WTC11 (cell line): ENCODE data around the gene KIAA0232. TPM values are rescaled to one million over a fixed set of nuclear protein-coding genes. Genes with fewer than 3 reads are reported as not detected.
A peak's percentile ranks its signal among the peaks of the same experiment; 100 is the strongest.

Source experiments
- ATAC-seq: fragments of 200-7000 bp; cut with Tn5 transposase; 2 replicates; pipeline ENCODE4 v1.10.0; 2021; ENCODE audit warnings: mild to moderate bottlenecking, moderate library complexity
- CTCF ChIA-PET: fragments of 300-600 bp; sonication (Branson Sonifier 250); formaldehyde crosslinking; loops from one replicate; lab custom pipeline; 2021; ENCODE audit warnings: antibody characterized with exemption; lab: Charles Lee
- POLR2A ChIA-PET: fragments of 350-600 bp; sonication (Branson Sonifier 250); formaldehyde crosslinking; loops from one replicate; lab custom pipeline; 2021; ENCODE audit warnings: antibody characterized with exemption; lab: Charles Lee
- DNase-seq: peaks from one replicate; pipeline ENCODE4 v3.0.0; 2021; ENCODE audit warnings: low spot score
- H3K27ac Mint-ChIP-seq: 2 replicates; pipeline ENCODE4 v1.8.0; 2021; ENCODE audit warnings: mixed read lengths
- H3K27me3 Mint-ChIP-seq: 2 replicates; pipeline ENCODE4 v1.8.0; 2021; ENCODE audit warnings: low read depth, mild to moderate bottlenecking, moderate library complexity, mixed read lengths
- H3K36me3 Mint-ChIP-seq: 2 replicates; pipeline ENCODE4 v1.8.0; 2021; ENCODE audit warnings: mixed read lengths
- H3K4me1 Mint-ChIP-seq: 2 replicates; pipeline ENCODE4 v1.8.0; 2022; ENCODE audit warnings: mixed read lengths
- H3K4me3 Mint-ChIP-seq: 2 replicates; pipeline ENCODE4 v1.8.0; 2021; ENCODE audit warnings: mild to moderate bottlenecking, moderate library complexity, mixed read lengths
- H3K9me3 Mint-ChIP-seq: 2 replicates; pipeline ENCODE4 v1.8.0; 2021; ENCODE audit warnings: mixed read lengths
- FOXJ3 ChIP-seq: sonication (generic); formaldehyde crosslinking; IDR thresholded peaks from 2 replicates; pipeline ENCODE4 v1.9.0; 2021; ENCODE audit warnings: missing genetic modification reagents, mild to moderate bottlenecking, borderline replicate concordance
- KAT7 ChIP-seq: sonication (generic); formaldehyde crosslinking; IDR thresholded peaks from 2 replicates; pipeline ENCODE4 v1.8.1; 2023; ENCODE audit warnings: missing genetic modification reagents, mild to moderate bottlenecking, borderline replicate concordance
- MXD4 ChIP-seq: fragments of 250-450 bp; sonication (Bioruptor Pico); IDR thresholded peaks from 2 replicates; pipeline ENCODE4 v1.8.0; 2021; ENCODE audit warnings: mild to moderate bottlenecking, moderate library complexity, borderline replicate concordance
- NFE2L1 ChIP-seq: sonication (generic); formaldehyde crosslinking; IDR thresholded peaks from 2 replicates; pipeline ENCODE4 v1.8.1; 2023; ENCODE audit warnings: missing genetic modification reagents
- NFYB ChIP-seq: sonication (generic); formaldehyde crosslinking; conservative IDR thresholded peaks from 2 replicates; pipeline ENCODE4 v1.8.0; 2022; ENCODE audit warnings: low read depth, missing genetic modification reagents
- RELA ChIP-seq: sonication (generic); formaldehyde crosslinking; IDR thresholded peaks from 2 replicates; pipeline ENCODE4 v1.8.1; 2022; ENCODE audit warnings: missing genetic modification reagents, mild to moderate bottlenecking, borderline replicate concordance
- SMAD3 ChIP-seq: sonication (generic); formaldehyde crosslinking; IDR thresholded peaks from 2 replicates; pipeline ENCODE4 v1.8.0; 2022; ENCODE audit warnings: missing genetic modification reagents, mild to moderate bottlenecking, borderline replicate concordance
- TCF7 ChIP-seq: sonication (generic); formaldehyde crosslinking; IDR thresholded peaks from 2 replicates; pipeline ENCODE4 v1.8.0; 2022; ENCODE audit warnings: mild to moderate bottlenecking, low read depth, missing genetic modification reagents, moderate library complexity
- TEAD1 ChIP-seq: sonication (generic); formaldehyde crosslinking; IDR thresholded peaks from 2 replicates; pipeline ENCODE4 v1.8.0; 2022; ENCODE audit warnings: mild to moderate bottlenecking, missing genetic modification reagents
- TEAD4 ChIP-seq: sonication (generic); formaldehyde crosslinking; IDR thresholded peaks from 2 replicates; pipeline ENCODE4 v1.8.0; 2022; ENCODE audit warnings: mild to moderate bottlenecking, missing genetic modification reagents
- USF2 ChIP-seq: sonication (generic); formaldehyde crosslinking; IDR thresholded peaks from 2 replicates; pipeline ENCODE4 v1.8.1; 2023; ENCODE audit warnings: mild to moderate bottlenecking, missing genetic modification reagents, moderate library complexity
- ZBTB43 ChIP-seq: sonication (generic); formaldehyde crosslinking; IDR thresholded peaks from 2 replicates; pipeline ENCODE4 v1.8.1; 2023; ENCODE audit warnings: mild to moderate bottlenecking, missing genetic modification reagents
- ZNF416 ChIP-seq: fragments of 250-450 bp; sonication (Bioruptor Pico); IDR thresholded peaks from 2 replicates; pipeline ENCODE4 v1.9.0; 2021; ENCODE audit warnings: mild to moderate bottlenecking, inconsistent platforms
- total RNA-seq: library from RNA; stranded (reverse); gene quantifications from 3 replicates; pipeline ENCODE4 v1.2.3, GENCODE V29; 2021
- TF ChIP-seq, protein P1 (sequence below): fragments of 250-450 bp; sonication (Bioruptor Pico); IDR thresholded peaks from 2 replicates; pipeline ENCODE4 v1.9.0; 2021; ENCODE audit warnings: mild to moderate bottlenecking
- TF ChIP-seq, protein P2 (sequence below): sonication (generic); formaldehyde crosslinking; IDR thresholded peaks from 2 replicates; pipeline ENCODE4 v1.8.1; 2023; ENCODE audit warnings: mild to moderate bottlenecking, moderate library complexity, missing genetic modification reagents
- TF ChIP-seq, protein P3 (sequence below): fragments of 250-450 bp; sonication (Bioruptor Pico); IDR thresholded peaks from 2 replicates; pipeline ENCODE4 v1.9.0; 2021; ENCODE audit warnings: mild to moderate bottlenecking
- TF ChIP-seq, protein P4 (sequence below): sonication (generic); formaldehyde crosslinking; IDR thresholded peaks from 2 replicates; pipeline ENCODE4 v1.8.0; 2022; ENCODE audit warnings: mild to moderate bottlenecking, missing genetic modification reagents
- TF ChIP-seq, protein P5 (sequence below): sonication (generic); formaldehyde crosslinking; IDR thresholded peaks from 2 replicates; pipeline ENCODE4 v1.8.0; 2023; ENCODE audit warnings: missing genetic modification reagents, mild to moderate bottlenecking, borderline replicate concordance
- TF ChIP-seq, protein P6 (sequence below): fragments of 250-450 bp; sonication (Bioruptor Pico); IDR thresholded peaks from 2 replicates; pipeline ENCODE4 v2.1.2; 2022; ENCODE audit warnings: mild to moderate bottlenecking, moderate library complexity

The KIAA0232 gene
- total RNA-seq, 1 experiment from 2014 or later: 23.2 TPM

GRCh38 chr4:6874981-6875380 is 92.5 kb downstream of the KIAA0232 start (continued):
- TF ChIP-seq NFE2L1 (CRISPR knock-in tag): no peak
- no peak for TF ChIP-seq MXD4 (CRISPR knock-in tag)
- TF ChIP-seq NFYB (CRISPR knock-in tag): no peak
- TF ChIP-seq, all 79 proteins: peak for 0

- peaks cover 34% of the 10 kb centered on the region for H3K36me3 Mint-ChIP-seq
- POLR2A ChIA-PET: no interaction called here
- no peak overlapping the region for H3K4me3 Mint-ChIP-seq
- TF ChIP-seq TEAD4 (no peak), RELA (CRISPR knock-in tag) (no peak), ZBTB43 (CRISPR knock-in tag) (no peak), FOXJ3 (CRISPR knock-in tag) (no peak), ZNF416 (CRISPR knock-in tag) (no peak), SMAD3 (CRISPR knock-in tag) (no peak)
- TF ChIP-seq, protein P1, sequence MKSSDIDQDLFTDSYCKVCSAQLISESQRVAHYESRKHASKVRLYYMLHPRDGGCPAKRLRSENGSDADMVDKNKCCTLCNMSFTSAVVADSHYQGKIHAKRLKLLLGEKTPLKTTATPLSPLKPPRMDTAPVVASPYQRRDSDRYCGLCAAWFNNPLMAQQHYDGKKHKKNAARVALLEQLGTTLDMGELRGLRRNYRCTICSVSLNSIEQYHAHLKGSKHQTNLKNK (CRISPR knock-in tag): no peak
- TF ChIP-seq, protein P2, sequence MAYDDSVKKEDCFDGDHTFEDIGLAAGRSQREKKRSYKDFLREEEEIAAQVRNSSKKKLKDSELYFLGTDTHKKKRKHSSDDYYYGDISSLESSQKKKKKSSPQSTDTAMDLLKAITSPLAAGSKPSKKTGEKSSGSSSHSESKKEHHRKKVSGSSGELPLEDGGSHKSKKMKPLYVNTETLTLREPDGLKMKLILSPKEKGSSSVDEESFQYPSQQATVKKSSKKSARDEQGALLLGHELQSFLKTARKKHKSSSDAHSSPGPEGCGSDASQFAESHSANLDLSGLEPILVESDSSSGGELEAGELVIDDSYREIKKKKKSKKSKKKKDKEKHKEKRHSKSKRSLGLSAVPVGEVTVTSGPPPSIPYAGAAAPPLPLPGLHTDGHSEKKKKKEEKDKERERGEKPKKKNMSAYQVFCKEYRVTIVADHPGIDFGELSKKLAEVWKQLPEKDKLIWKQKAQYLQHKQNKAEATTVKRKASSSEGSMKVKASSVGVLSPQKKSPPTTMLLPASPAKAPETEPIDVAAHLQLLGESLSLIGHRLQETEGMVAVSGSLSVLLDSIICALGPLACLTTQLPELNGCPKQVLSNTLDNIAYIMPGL (CRISPR knock-in tag): no peak
- no peak for DNase-seq
- H3K27ac Mint-ChIP-seq: no peak overlapping the region
- no peaks in the 10 kb centered on the region for H3K27me3 Mint-ChIP-seq
- no peaks in the 10 kb centered on the region for H3K9me3 Mint-ChIP-seq
- CTCF ChIA-PET: interaction anchor here (2.5 to 3.5 kb wide), 2 partner anchors 91 to 155 kb away, joined by 13 to 94 read pairs; partner anchors contain the start of gene BLOC1S4
- H3K4me1 Mint-ChIP-seq: 0 out of 2 replicates have a peak, but pooled peaks cover 2% of the 10 kb centered on the region
- ATAC-seq: no peak
Measured at GRCh38 chr4:6875431-6875831, 92.9 kb downstream of the KIAA0232 start.

GRCh38 chr4:6876440-6876839 is 93.9 kb downstream of the KIAA0232 start:
- POLR2A ChIA-PET: no interaction called here
- ATAC-seq: no peak
- Mint-ChIP-seq H3K9me3 (no peaks in the 10 kb centered on the region), H3K4me3 (no peak overlapping the region), H3K27ac (peak overlapping the region; percentile 44; the same call in 1 of the 2 replicates), H3K36me3 (peaks cover 43% of the 10 kb centered on the region), H3K27me3 (no peaks in the 10 kb centered on the region), H3K4me1 (0 out of 2 replicates have a peak, but pooled peaks cover 2% of the 10 kb centered on the region)
- CTCF ChIA-PET: no interaction called here
- no peak for DNase-seq
- TF ChIP-seq TEAD1 (no peak), KAT7 (no peak), USF2 (CRISPR knock-in tag) (no peak), ZNF416 (CRISPR knock-in tag) (no peak), TCF7 (no peak)
- TF ChIP-seq, protein P3, sequence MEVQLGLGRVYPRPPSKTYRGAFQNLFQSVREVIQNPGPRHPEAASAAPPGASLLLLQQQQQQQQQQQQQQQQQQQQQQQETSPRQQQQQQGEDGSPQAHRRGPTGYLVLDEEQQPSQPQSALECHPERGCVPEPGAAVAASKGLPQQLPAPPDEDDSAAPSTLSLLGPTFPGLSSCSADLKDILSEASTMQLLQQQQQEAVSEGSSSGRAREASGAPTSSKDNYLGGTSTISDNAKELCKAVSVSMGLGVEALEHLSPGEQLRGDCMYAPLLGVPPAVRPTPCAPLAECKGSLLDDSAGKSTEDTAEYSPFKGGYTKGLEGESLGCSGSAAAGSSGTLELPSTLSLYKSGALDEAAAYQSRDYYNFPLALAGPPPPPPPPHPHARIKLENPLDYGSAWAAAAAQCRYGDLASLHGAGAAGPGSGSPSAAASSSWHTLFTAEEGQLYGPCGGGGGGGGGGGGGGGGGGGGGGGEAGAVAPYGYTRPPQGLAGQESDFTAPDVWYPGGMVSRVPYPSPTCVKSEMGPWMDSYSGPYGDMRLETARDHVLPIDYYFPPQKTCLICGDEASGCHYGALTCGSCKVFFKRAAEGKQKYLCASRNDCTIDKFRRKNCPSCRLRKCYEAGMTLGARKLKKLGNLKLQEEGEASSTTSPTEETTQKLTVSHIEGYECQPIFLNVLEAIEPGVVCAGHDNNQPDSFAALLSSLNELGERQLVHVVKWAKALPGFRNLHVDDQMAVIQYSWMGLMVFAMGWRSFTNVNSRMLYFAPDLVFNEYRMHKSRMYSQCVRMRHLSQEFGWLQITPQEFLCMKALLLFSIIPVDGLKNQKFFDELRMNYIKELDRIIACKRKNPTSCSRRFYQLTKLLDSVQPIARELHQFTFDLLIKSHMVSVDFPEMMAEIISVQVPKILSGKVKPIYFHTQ (CRISPR knock-in tag): no peak
- TF ChIP-seq, protein P4, sequence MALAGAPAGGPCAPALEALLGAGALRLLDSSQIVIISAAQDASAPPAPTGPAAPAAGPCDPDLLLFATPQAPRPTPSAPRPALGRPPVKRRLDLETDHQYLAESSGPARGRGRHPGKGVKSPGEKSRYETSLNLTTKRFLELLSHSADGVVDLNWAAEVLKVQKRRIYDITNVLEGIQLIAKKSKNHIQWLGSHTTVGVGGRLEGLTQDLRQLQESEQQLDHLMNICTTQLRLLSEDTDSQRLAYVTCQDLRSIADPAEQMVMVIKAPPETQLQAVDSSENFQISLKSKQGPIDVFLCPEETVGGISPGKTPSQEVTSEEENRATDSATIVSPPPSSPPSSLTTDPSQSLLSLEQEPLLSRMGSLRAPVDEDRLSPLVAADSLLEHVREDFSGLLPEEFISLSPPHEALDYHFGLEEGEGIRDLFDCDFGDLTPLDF (CRISPR knock-in tag): no peak
- TF ChIP-seq, protein P5, sequence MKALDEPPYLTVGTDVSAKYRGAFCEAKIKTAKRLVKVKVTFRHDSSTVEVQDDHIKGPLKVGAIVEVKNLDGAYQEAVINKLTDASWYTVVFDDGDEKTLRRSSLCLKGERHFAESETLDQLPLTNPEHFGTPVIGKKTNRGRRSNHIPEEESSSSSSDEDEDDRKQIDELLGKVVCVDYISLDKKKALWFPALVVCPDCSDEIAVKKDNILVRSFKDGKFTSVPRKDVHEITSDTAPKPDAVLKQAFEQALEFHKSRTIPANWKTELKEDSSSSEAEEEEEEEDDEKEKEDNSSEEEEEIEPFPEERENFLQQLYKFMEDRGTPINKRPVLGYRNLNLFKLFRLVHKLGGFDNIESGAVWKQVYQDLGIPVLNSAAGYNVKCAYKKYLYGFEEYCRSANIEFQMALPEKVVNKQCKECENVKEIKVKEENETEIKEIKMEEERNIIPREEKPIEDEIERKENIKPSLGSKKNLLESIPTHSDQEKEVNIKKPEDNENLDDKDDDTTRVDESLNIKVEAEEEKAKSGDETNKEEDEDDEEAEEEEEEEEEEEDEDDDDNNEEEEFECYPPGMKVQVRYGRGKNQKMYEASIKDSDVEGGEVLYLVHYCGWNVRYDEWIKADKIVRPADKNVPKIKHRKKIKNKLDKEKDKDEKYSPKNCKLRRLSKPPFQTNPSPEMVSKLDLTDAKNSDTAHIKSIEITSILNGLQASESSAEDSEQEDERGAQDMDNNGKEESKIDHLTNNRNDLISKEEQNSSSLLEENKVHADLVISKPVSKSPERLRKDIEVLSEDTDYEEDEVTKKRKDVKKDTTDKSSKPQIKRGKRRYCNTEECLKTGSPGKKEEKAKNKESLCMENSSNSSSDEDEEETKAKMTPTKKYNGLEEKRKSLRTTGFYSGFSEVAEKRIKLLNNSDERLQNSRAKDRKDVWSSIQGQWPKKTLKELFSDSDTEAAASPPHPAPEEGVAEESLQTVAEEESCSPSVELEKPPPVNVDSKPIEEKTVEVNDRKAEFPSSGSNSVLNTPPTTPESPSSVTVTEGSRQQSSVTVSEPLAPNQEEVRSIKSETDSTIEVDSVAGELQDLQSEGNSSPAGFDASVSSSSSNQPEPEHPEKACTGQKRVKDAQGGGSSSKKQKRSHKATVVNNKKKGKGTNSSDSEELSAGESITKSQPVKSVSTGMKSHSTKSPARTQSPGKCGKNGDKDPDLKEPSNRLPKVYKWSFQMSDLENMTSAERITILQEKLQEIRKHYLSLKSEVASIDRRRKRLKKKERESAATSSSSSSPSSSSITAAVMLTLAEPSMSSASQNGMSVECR (CRISPR knock-in tag): no peak
- TF ChIP-seq, protein P6, sequence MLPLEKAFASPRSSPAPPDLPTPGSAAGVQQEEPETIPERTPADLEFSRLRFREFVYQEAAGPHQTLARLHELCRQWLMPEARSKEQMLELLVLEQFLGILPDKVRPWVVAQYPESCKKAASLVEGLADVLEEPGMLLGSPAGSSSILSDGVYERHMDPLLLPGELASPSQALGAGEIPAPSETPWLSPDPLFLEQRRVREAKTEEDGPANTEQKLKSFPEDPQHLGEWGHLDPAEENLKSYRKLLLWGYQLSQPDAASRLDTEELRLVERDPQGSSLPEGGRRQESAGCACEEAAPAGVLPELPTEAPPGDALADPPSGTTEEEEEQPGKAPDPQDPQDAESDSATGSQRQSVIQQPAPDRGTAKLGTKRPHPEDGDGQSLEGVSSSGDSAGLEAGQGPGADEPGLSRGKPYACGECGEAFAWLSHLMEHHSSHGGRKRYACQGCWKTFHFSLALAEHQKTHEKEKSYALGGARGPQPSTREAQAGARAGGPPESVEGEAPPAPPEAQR (CRISPR knock-in tag): no peak
